HG02588 (cell line): ENCODE results near the gene LOXL1.

Experiments
- ATAC-seq: cut with Tn5 transposase; IDR thresholded peaks from one replicate; pipeline ENCODE4 v1.9.1; 2021; ENCODE audit warnings: mild to moderate bottlenecking, moderate library complexity; ENCODE audit not compliant: unreplicated experiment

The LOXL1 gene

DNA sequence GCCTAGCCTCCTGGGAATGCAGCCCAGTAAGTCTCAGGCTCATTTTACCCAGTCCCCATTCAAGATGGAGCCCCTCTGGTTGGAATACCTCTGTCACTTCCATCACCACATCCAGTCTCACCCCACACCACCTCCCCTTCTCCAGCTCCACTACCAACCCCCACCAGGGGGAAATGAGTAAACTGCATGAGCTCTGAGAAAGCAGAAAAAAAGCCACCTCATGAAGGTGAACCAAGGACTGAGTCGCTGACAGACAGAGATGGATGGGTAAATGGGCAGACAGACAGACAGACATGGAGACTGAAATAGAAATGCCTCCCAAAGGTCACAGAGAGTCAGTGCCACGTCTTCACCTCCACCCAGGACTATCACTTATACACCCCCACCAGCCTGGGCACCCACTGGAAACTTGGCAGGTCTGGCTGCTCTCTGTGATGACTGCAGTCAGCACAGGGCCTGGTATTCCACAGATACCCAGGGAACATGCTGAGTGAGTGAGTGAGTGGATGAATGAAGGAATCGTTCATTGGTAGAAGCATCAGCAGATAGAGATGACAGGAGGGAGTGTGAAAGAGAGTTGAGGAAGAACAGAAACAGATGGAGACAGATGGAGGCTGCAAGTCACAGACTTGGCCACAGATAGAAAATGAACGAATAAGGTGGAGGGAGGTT lies 4.9 kb upstream of the LOXL1 start:
- no peak for ATAC-seq

GRCh38 chr15:73922186-73923151 lies 3.8 kb upstream of the LOXL1 start:
- ATAC-seq: no peak

DNA sequence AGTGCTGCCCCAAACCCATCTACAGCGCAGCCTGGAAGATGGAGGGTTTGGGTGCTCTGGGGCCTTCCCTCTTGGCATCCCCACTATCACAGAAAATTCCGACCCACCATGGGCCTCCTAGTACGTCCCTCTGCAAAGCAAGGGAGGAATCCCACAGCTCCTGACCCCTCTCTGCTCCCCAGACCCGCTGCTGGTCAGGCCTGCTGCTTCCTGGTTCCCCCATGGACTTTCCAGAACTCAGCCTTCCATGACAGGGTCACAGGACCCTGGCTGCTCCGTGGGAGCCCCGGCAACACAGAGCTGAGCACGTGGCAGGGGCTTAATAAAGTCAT lies 3.1 kb upstream of the LOXL1 start:
- no peak for ATAC-seq

- ATAC-seq: no peak
Measured at GRCh38 chr15:73923488-73924164, 2.6 kb upstream of the LOXL1 start.

DNA sequence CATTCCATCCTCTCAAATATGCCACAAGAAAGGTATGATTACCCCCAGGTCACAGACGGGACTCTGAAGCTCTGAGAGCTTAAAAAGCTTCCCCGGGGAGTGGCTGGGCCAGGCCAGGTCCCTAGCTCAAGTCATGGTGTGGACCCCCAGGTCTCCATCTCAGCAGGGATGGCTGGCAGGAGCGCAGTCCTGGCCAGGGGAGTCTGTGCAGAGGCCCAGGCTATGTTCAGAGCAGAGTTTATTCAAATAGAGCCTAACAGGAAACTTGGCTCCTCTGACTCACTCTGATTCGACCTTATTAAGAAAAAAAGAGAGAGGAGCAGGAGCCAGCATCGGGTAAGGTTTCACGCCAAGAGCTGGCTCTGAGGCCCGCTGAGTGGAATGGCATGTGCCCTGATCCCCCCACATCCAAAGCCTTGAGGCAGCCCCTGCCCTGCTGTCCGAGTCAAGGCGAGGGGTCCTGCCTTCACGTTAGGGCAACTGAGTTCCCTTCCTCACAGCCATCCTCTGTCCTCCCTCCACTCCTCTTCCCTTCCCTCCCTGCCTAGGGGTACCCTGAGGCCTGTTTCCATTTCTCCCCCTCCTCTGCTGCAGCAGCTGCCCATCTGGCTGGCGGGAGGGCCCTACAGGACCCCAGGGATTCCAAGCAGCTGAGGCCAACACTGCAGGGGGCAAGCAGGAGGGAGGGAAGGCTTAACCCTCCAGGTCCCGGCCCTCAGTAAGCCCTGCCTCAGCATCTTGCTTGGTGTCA lies 1.9 kb upstream of the LOXL1 start:
- ATAC-seq: no peak

- ATAC-seq: no peak
Measured at GRCh38 chr15:73925848-73926218, 429 bp upstream of the LOXL1 start.

DNA sequence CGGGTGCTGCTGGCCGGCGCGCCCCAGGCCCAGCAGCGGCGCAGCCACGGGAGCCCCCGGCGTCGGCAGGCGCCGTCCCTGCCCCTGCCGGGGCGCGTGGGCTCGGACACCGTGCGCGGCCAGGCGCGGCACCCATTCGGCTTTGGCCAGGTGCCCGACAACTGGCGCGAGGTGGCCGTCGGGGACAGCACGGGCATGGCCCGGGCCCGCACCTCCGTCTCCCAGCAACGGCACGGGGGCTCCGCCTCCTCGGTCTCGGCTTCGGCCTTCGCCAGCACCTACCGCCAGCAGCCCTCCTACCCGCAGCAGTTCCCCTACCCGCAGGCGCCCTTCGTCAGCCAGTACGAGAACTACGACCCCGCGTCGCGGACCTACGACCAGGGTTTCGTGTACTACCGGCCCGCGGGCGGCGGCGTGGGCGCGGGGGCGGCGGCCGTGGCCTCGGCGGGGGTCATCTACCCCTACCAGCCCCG lies 777 bp downstream of the LOXL1 start:
- no peak for ATAC-seq

DNA sequence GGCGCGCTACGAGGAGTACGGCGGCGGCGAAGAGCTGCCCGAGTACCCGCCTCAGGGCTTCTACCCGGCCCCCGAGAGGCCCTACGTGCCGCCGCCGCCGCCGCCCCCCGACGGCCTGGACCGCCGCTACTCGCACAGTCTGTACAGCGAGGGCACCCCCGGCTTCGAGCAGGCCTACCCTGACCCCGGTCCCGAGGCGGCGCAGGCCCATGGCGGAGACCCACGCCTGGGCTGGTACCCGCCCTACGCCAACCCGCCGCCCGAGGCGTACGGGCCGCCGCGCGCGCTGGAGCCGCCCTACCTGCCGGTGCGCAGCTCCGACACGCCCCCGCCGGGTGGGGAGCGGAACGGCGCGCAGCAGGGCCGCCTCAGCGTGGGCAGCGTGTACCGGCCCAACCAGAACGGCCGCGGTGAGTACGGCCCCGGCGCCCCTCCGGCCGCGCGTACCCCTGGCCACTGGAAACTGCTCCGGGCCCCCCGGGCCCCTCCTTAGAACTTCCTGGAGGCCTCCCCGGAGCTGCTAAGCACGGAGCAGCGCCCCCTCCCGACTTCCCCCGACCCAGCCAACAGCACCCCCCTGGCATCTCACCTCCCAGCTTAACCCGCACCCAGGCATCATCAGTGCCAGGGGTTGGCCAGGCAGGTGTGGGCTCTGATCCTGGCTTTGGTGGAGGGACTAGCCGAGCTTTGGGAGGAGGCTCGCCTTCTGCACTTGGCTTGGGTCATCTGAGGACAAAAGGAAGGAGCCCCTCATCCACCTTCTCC lies 1.4 kb downstream of the LOXL1 start:
- no peak for ATAC-seq

DNA sequence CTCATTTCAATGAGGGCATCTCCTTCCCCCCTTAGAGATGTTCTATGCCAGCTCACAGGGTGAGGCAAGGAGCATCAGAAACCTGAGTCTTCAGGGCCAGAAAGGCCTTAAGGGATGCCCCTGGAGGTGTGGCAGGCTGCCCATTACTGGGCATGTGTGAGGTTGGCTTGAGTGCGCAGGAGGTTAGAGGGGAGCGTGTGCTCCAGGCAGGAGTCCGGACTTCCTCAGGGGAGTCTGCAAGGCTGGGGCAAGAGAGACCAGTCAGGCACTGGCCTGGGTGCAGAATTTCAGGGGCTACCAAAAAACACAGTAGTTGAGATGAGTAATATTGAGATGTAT lies 1.9 kb downstream of the LOXL1 start:
- no peak for ATAC-seq

GRCh38 chr15:73928971-73929627 lies 2.8 kb downstream of the LOXL1 start:
- no peak for ATAC-seq

DNA sequence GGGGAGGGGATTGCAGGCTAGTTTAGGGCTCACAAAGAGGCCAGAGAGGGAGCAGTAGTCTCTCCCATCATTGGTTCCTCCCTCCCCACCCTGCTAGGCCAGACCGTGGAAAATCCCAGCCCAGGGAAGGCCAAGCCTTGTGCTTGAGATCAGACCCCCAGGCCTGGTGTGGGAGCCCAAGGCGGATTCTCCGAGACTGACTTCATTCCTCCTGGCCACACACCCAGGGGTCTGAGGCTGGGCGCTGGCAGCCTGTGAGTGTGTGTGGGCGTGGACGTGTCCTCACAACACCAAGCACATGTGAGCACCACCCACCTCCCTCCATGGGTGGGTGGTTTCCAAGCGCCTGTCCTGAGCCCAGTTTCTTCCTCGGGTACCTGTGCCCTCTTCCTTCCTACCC lies 4.1 kb downstream of the LOXL1 start:
- no peak for ATAC-seq

- ATAC-seq: no peak
Measured at GRCh38 chr15:73930790-73931281, 4.6 kb downstream of the LOXL1 start.

- ATAC-seq: no peak
Measured at GRCh38 chr15:73931441-73931840, 5.2 kb downstream of the LOXL1 start.

- no peak for ATAC-seq
Measured at GRCh38 chr15:73932381-73933191, 6.3 kb downstream of the LOXL1 start.

- ATAC-seq: no peak
Measured at GRCh38 chr15:73934281-73934680, 8.0 kb downstream of the LOXL1 start.

- ATAC-seq: no peak
Measured at GRCh38 chr15:73935547-73935946, 9.3 kb downstream of the LOXL1 start.

DNA sequence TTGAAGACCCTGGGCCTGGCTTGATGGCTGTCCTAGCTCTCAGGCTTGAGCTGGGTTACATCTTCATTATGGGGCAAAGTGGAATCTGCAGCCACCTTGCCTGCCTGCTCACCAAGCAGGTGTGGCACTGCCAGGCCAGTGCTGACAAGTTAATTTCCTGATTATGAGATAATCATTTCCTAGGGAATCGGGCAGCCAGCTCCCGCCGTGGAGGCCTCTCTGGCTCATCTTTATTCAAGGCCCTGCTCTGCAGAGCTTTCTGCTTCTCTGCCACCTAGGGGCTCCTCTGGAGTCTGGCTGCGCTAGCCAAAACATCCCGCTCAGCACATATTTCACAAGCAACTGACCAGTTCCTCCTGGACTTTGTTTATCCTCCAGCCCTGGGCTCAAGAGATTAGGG lies 9.9 kb downstream of the LOXL1 start:
- ATAC-seq: no peak

DNA sequence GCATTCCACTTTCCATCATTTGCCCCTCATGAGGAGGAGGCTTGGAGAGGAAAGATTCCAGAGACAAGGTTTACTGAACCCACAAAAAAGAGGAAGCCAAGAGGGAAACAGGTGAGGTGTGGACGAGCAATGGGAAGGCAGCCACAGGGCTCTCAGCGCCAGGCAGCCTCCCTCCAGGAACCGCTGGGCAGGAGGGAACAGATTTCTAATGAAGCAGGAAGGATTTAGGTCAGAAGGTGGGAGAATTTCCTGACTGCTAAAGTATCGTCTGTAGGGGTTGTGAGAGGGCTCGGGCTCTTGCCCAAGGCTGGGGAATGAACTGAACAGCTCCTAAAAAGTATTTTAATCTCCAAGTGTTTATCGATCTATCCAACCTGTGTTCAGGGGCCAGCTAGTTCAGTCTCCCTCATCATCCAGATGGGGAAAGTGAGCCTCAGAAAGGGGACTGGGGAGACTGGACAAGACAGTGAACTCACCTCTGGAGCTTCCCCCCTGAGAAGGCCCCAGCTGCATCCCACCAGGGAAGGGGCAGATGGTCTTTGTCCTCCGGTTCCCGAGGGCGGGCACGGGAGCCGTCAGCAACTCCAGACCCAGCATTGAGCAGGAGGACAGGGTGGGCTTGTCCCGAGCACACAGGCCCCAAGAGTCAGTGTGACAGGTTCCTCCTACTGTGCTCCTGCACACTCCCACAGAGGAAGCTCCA lies 10.5 kb downstream of the LOXL1 start:
- ATAC-seq: no peak
